K562 (cell line): Measurements from ENCODE around the gene FIGLA. TPM values are rescaled to one million over a fixed set of nuclear protein-coding genes. Genes with fewer than 3 reads are reported as not detected.

Experiments
- ATF3 ChIP-seq, 2 experiments: fragments of 450-650 bp in 1 of 2; sonication (generic) in 1 of 2; formaldehyde crosslinking in 1 of 2; IDR thresholded peaks in 1 of 2; conservative IDR thresholded peaks in 1 of 2; 2 replicates each; pipeline versions ENCODE4 v1.6.1 to v1.8.1; 2016 to 2023; ENCODE audit warnings: mild to moderate bottlenecking in 2 of 2, moderate library complexity in 2 of 2, inconsistent platforms in 1 of 2, missing genetic modification reagents in 1 of 2
- GATAD2B ChIP-seq: fragments of 450-650 bp; IDR thresholded peaks from 2 replicates; pipeline ENCODE4 v1.6.1; 2017; ENCODE audit warnings: mild to moderate bottlenecking, borderline replicate concordance
- MGA ChIP-seq: fragments of 450-650 bp; IDR thresholded peaks from 2 replicates; pipeline ENCODE4 v1.6.1; 2016; ENCODE audit warnings: mild to moderate bottlenecking, moderate library complexity
- MTA2 ChIP-seq: fragments of 450-650 bp; IDR thresholded peaks from 2 replicates; pipeline ENCODE4 v1.6.1; 2016; ENCODE audit warnings: low read depth
- PML ChIP-seq: IDR thresholded peaks from 2 replicates; pipeline ENCODE4 v1.6.1; 2012; ENCODE audit warnings: low read length, inconsistent platforms
- SPI1 ChIP-seq: IDR thresholded peaks from 2 replicates; pipeline ENCODE4 v1.6.1; 2011; ENCODE audit warnings: low read depth, low read length, control low read depth, borderline replicate concordance
- ZNF696 ChIP-seq: fragments of 250-450 bp; sonication (Bioruptor Pico); conservative IDR thresholded peaks from 2 replicates; pipeline ENCODE4 v1.4.0; 2020; ENCODE audit warnings: mild to moderate bottlenecking, moderate library complexity
- polyA plus RNA-seq, 8 experiments: library from polyadenylated mRNA; depleted of rRNA in 4 of 8; stranded (reverse) in 5 of 8; unstranded in 3 of 8; fragments of >200 nt; fragmentation: Nextera tagmentation in 2 of 8; fragmentation: Illumina TruSeq in 1 of 8; extraction: Ambion mirVana in 2 of 8; extraction: Trizol in 1 of 8; gene quantifications; 2 replicates each; pipeline versions ENCODE4 v1.2.1 to v1.2.3, GENCODE V29; 2011 to 2014; ENCODE audit warnings: inconsistent platforms in 1 of 8, missing spikeins in 1 of 8
- total RNA-seq, 7 experiments: library from RNA; depleted of rRNA in 6 of 7; stranded (reverse); fragments of >200 nt in 6 of 7; fragmentation: Illumina TruSeq in 2 of 7; extraction: Trizol in 2 of 7; gene quantifications; 2 replicates each; pipeline versions ENCODE4 v1.2.1 to v1.2.3, GENCODE V29; 2011 to 2021; ENCODE audit warnings: low replicate concordance in 1 of 7
- TF ChIP-seq, protein P1 (sequence below): sonication (generic); formaldehyde crosslinking; IDR thresholded peaks from 2 replicates; pipeline ENCODE4 v1.8.0; 2022; ENCODE audit warnings: mild to moderate bottlenecking, missing genetic modification reagents
- TF ChIP-seq, protein P2 (sequence below): sonication (generic); formaldehyde crosslinking; IDR thresholded peaks from 2 replicates; pipeline ENCODE4 v1.9.0; 2022; ENCODE audit warnings: mild to moderate bottlenecking, missing genetic modification reagents

FIGLA gene
- total and polyA plus RNA-seq, 9 of the 15 experiments (the other 6 are each of a cell fraction or from before 2014, with no cell fraction given), result not detected

- TF ChIP-seq MTA2 (no peak), GATAD2B (no peak), SPI1 (no peak), ZNF696 (CRISPR knock-in tag) (no peak), PML (no peak), MGA (peak; percentile 33; the same call in 1 of the 2 replicates), ATF3 (IDR thresholded peaks at IDR 0.05) (peak; percentile 72), ATF3 (CRISPR knock-in tag; conservative IDR thresholded peaks at IDR 0.05) (no peak)
- TF ChIP-seq, protein P1, sequence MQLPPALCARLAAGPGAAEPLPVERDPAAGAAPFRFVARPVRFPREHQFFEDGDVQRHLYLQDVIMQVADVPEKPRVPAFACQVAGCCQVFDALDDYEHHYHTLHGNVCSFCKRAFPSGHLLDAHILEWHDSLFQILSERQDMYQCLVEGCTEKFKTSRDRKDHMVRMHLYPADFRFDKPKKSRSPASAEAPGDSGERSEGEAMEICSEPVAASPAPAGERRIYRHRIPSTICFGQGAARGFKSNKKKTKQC (CRISPR knock-in tag), result no peak
- TF ChIP-seq, protein P2, sequence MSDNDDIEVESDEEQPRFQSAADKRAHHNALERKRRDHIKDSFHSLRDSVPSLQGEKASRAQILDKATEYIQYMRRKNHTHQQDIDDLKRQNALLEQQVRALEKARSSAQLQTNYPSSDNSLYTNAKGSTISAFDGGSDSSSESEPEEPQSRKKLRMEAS (CRISPR knock-in tag), result peak; percentile 76
These were observed 43.2 kb downstream of the FIGLA start (continued) for GRCh38 chr2:70747284-70747683.
